NCI-H1417 treated with DMSO at 0.1 percent for 48 hours (cell line): ENCODE measurements around the gene PRKCA.
"Not testable (repeated sequence)": the region's sequence is repeated elsewhere in the genome, so short reads cannot be mapped to it uniquely, and the experiment has no call there.

Experiments used
- DNase-seq: peaks from one replicate; lab custom pipeline; 2025; lab: John Stamatoyannopoulos, UW

PRKCA gene

DNA sequence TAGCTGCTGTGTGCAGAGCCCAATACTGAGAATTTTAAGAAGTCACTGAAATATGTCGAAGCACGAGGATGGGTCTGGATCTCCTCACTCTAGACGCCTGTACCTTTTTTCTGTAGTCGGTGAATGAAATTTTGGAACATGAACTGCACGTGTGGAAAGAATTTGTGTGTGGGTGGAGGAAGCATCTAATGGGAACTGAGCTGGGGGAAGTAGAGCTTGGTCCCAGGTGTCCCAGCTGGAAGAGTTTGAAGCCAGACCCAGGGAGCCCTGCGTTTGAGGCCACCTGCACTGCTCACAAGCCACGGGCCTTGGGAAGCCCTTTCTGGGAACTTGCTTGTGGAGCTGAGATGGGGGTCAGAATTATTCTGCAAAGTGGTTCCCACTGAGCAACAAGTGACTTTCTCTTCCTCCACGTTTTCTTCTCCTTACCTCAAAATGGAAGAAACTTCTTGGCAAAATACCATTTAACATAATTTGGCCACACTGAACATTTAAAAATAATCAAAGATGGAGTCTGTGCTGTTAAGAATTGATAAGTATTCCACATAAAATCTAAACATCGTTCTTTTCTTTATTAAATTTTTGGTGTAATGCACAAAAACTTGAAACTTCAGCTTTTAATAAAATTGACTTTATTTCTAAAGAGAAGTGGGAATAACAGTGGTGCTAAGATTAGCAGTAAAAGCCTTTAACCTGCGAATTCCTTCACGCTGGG, 163.8 kb downstream of the PRKCA start:
- no peak for DNase-seq

GRCh38 chr17:66466840-66467367, 164.5 kb downstream of the PRKCA start:
- DNase-seq = no peak

GRCh38 chr17:66467766-66468165, 165.4 kb downstream of the PRKCA start:
- DNase-seq = no peak

GRCh38 chr17:66468241-66469087, 166.1 kb downstream of the PRKCA start:
- no peak for DNase-seq

GRCh38 chr17:66469088-66469442, 166.7 kb downstream of the PRKCA start:
- no peak for DNase-seq

DNA sequence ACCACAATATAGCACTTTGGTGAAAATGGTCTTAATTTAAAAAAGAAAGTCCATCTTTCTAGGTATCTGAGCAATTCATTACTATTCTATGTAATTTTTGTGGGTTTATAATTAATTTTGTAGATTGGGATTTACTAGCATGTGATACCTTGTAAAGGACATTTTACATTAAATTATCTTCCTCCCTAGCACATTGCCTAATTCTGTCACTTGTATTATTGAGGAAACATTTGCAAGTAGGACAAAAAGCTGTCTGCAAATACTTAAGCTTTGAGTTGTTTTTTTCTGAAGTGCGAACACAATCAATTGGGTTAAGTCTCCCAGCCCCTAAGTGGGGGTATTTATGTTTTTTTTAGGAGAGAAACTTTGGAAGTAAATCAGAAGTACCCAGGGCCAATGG, 167.0 kb downstream of the PRKCA start:
- no peak for DNase-seq

GRCh38 chr17:66469890-66470289, 167.5 kb downstream of the PRKCA start:
- DNase-seq = no peak

GRCh38 chr17:66472123-66472522, 169.7 kb downstream of the PRKCA start:
- DNase-seq = no peak

DNA sequence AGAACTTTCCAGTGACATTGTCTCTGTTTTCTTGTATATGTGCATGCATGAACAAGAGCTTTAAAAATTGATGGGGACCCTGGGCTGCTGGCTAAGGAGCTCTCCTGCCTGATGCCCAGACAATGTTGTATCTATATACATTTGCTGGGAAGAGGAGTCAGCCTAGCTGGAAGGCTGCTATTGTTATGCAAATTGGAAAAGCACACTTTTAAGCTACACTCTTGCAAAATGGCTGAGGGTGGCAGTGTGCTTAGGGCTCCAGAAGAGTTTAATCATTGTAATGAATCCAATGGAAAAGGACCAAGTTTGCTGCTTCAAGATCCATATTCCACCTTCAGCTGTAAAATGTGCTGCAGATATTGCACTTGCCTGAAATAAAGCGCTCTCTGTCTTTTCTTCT, 171.8 kb downstream of the PRKCA start:
- DNase-seq = no peak

DNA sequence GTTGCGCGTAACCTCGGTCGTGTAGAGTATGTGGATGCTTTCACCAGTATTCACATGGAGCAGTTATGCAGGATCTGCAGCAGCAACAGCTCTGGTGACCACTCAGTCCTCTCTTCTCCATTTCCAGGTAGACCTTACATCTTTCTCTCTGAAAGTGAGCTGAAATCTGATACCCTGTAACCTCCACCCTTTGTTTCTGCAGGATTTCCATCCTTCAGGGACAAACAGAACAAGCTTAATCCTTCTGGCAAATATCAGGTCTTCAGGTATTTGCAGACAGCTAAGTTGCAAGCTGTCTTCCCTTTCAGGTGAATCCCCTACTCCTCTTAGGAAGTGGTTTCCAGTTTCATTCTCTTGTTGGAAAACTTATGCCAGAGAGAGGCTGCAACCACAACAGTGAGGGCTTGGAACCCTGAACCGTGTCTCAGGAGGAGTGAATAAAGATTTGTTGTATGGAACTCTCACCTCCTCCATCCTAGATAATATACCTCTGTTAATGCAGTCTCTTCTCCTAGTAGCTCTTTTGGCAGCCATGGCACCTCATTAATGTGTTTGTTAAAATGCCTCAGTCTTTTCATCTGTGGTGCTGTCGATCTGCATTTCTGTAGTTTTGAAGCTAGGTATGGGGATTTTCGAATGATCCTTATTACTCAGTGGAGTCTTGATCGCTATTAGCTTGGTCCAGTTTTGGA, 172.5 kb downstream of the PRKCA start:
- DNase-seq = no peak

GRCh38 chr17:66476014-66476413, 173.6 kb downstream of the PRKCA start:
- no peak for DNase-seq

DNA sequence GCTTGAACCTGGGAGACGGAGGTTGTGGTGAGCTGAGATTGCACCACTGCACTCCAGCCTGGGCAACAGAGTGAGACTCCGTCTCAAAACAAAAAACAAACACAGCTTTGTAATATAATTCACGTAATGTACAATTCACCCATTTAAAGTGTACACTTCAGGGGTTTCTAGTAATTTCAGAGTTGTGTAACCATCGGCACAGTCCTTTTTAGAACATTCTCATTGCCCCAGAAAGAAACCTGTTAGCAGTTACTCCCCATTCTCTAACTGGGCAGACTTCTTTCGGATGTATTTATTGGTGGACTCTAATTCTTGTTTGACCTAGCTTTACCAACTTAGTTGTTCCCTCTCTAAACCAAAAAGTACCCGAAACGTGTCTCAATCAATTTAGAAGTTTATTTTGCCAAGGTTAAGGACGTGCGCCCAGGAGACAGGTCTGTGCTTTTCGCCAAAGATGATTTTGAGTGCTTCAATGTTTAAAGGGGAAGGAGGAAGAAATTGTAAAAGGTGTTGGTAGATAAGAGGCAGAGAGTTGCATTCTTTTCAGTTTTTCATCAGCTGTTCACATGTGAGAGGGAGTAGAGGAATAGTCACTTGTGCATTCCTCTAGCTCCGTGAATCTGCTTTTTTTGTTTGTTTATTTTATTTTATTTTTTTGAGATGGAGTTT, 175.3 kb downstream of the PRKCA start:
- DNase-seq = no peak

DNA sequence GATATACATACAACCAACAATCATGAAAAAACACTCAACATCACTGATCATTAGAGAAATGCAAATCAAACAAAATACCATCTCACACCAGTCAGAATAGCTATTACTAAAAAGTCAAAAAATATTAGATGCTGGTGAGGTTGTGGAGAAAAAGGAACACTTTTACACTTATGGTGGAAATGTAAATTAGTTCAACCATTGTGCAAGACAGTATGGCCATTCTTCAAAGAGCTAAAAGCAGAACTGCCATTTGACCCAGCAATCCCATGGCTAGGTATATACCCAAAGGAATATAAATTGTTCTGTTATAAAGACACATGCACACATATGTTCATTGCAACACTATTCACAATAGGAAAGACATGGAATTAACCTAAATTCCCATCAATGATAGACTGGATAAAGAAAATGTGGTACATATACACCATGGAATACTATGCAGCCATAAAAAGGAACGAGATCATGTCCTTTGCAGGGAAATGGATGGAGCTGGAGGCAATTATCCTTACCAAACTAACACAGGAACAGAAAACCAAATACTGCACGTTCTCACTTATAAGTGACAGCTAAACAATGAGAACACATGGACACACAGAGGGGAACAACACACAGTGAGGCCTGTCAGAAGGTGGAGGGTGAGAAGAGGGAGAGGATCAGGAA, 176.9 kb downstream of the PRKCA start:
- not testable (repeated sequence) for DNase-seq

GRCh38 chr17:66480243-66480642, 177.8 kb downstream of the PRKCA start:
- DNase-seq = no peak

- no peak for DNase-seq
Observed at GRCh38 chr17:66480802-66481201, 178.4 kb downstream of the PRKCA start.

DNA sequence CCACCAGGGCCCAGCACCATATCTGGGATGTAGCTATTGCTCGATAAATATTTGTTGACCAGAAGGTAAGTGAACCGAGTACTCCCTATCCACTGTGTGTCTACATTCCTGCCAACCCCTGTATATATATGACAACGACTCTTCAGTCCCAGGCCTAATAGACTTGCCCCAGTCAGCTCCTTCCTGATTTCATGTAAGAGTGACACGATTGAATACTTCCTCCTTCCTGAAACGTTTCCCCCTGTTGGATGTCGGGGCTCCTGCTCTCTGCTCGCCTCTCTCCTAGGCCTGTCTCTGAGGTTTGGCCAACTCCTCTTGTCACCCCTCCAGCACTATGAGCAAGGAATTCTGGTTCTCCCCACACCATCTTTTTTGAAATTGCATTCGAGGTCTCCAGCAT, 178.9 kb downstream of the PRKCA start:
- no peak for DNase-seq

DNA sequence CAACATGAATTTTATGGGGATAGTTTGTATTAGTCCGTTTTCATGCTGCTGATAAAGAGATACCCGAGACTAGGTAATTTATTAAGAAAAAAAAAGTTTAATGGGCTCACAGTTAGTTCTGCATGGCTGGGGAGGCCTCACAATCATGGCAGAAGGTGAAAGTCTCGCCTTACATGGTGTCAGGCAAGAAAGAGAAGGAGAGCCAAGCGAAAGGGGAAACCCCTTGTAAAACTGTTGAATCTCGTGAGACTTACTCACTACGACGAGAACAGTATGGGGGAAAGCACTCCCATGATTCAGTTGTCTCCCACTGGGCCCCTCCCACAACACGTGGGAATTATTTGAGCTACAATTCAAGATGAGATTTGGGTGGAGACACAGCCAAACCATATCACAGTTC, 181.5 kb downstream of the PRKCA start:
- no peak for DNase-seq

DNA sequence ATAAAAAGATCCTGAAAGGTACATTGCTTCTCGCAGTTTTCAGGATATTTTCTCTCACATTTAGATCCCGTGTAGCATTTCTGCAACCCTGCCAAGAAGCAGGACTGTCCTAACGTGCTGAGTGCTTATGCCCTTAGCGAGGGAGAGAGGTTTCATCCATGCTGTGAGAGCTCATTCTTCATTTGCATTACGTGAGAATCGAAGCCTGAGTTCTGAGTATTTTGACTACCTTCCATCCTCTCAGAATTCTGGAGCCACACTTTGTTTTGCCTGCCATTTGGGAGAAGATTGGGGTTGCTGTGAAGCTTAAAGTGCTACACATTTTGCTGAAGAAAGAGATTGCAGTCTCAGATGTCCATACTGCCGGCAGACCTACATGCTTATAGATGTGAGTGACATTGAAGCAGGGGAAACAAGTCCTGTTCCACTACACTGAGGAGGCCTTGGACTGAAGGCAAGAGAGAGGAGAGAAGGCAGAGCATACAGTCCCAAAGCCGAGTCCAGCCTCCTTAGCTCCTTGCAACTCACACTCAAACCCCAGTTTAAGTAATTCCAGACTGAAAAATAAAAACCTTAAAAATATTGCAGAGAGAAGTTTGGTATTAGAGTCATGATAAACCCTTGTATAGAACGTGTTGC, 183.0 kb downstream of the PRKCA start:
- DNase-seq = no peak

GRCh38 chr17:66487121-66487520, 184.7 kb downstream of the PRKCA start:
- no peak for DNase-seq

DNA sequence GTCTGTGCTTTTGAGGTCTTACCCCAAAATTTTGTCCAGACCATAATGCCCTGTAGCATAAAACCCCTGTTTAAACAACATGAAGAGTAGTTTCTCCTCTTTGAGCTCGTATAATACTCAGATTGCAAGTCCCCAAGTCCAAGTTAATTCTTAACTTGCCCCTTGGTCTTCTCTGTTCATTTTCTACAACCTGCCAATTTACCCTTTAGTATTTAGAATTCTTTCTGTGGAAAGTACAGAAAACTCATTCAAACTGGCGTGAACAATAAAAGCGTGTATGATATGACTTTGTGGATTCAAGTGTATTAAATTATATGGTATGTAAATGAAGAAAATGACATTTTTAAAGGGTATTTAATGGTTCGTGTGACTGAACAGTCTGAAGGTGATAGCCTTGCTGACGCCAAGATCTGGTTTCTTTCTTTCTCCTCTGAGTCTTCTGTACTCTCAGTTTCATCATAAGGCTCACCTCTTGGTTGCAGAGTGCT, 185.6 kb downstream of the PRKCA start:
- no peak for DNase-seq

DNA sequence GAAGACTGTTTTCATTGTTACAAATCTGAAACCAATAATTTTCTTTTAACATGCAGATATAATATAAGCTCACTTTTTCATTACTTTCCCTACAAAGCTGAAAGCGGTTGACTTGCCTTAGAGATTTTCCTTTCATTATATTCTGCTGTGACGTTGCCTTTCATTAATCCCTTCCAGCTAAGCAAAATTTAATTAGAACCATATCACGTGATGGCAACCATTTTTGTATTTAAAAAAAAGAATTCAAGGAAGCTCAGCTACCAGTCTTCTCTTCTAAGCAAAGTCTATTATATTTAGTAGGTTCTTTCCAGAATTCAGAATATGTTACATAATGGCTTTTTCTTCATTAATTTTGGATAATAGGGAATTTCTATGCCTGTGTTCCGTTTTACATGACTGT, 186.5 kb downstream of the PRKCA start:
- no peak for DNase-seq
